ENCODE data around the gene USP2.
A peak's percentile ranks its signal among the peaks of the same experiment; 100 is the strongest.

Gene USP2, protein sequence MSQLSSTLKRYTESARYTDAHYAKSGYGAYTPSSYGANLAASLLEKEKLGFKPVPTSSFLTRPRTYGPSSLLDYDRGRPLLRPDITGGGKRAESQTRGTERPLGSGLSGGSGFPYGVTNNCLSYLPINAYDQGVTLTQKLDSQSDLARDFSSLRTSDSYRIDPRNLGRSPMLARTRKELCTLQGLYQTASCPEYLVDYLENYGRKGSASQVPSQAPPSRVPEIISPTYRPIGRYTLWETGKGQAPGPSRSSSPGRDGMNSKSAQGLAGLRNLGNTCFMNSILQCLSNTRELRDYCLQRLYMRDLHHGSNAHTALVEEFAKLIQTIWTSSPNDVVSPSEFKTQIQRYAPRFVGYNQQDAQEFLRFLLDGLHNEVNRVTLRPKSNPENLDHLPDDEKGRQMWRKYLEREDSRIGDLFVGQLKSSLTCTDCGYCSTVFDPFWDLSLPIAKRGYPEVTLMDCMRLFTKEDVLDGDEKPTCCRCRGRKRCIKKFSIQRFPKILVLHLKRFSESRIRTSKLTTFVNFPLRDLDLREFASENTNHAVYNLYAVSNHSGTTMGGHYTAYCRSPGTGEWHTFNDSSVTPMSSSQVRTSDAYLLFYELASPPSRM

DNA sequence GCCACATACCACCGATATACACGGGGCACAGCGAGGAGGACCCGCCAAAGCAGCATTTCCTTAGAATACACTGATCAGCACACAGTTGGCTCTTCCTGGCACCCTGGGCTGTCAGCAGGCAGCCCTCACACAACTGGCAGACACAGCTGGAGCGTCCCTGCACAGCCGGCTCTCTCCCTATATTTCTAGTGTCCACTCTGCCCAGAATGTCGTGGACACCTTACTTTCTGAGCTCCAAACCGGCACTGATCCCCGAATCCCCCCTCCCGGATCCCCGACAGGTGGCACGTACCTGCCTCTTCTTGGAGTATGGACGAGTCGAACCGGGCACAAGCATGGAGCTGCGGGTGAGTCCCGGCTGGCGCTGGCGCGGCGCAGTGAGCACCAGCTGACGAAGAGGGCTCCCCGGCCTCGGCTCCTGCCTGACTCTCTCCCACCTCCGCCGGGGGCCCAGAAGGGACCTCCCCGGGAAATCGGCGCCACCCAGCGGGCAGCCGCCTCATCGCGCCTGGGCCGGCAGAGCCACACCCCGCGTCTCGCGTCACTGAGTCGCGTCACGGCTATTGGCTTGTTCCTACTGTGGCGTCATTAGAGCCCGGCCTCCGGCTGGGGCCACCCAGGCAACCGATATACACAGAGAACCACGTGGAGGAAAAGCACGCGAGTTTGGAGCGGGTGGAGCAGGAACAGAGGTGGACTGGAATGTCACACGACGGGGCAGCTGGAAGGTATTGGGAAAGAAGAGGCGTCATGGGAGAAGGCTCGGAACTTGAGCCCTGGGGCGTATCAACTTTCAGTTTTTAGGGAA lies at the start of gene USP2:
USP2 (minus strand) TSS at position 510 of the 808 bp plus-strand sequence. CDS start 8,210 bp downstream, outside the sequence.
- DNase-seq (ENCODE audit: low read depth), result peak; percentile 72
- peak within 1 kb of the TSS; percentile 57 for H3K4me3 ChIP-seq (ENCODE audit: low read depth, low read length)

DNA sequence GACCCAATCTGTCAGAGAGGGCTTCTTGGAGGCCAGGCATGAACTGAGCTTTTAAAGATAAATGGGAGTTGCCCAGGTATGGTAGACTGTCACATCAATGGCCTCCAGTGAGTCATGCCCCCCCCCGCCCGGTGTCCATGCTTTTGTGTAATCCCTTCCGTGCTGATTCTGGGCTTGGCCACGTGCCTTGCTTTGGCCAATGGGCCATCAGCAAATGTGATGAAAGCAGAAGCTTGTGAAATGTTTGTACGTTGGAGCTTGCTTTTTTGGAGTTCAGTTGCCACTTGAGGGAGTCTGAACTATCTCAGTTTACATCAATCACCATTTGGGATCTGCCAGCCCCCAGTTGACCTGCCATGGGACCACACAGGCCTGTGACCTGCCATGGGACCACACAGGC lies 45.8 kb upstream of the USP2 start:
- DNase-seq (ENCODE audit: low read depth), result no peak

DNA sequence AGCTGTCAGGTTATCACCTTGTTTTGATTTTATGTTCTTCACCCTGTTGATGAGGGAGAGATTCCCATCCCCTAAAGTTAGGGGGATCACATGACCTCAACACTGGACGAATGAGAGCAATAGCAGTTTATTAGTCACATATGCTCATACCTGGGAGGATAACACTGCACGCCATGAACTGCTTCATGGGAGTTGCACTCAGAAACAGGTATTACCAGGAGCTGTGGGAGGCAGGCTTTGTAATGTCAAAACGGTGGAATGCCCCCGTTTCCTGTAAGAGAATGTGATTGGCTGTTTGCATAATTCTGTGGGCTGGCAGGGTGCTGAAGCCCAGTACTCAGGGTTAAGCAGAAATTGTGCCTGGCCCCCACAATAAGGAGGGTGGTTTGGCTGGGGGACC lies 44.7 kb upstream of the USP2 start:
- no peak overlapping the region for H3K4me3 ChIP-seq (ENCODE audit: low read depth, low read length)
- no peak for DNase-seq (ENCODE audit: low read depth)

More for the DNA sequence above, 45.8 kb upstream of the USP2 start:
- H3K4me3 ChIP-seq (ENCODE audit: low read depth, low read length), result no peak overlapping the region

DNA sequence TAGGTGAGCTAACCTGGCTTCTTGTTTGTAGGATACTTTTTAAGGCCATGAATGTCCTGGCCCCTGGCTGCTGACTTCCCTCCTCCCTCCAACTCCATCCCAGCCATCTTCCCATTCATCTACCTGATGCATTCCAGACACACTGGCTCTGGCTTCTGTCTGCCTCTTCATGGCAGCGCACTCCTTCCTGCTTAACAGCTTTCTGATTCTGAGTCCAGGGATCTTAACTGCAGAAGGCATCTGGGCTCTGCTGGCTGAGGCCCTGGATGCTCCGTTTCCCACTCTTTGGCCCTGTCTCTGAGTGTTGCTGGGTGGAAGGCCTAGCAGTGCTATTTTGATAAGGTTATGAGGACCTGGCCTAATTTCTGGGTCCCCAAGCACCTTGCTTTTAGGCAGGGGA lies 43.3 kb upstream of the USP2 start:
- no peak overlapping the region for H3K4me3 ChIP-seq (ENCODE audit: low read depth, low read length)
- no peak for DNase-seq (ENCODE audit: low read depth)

DNA sequence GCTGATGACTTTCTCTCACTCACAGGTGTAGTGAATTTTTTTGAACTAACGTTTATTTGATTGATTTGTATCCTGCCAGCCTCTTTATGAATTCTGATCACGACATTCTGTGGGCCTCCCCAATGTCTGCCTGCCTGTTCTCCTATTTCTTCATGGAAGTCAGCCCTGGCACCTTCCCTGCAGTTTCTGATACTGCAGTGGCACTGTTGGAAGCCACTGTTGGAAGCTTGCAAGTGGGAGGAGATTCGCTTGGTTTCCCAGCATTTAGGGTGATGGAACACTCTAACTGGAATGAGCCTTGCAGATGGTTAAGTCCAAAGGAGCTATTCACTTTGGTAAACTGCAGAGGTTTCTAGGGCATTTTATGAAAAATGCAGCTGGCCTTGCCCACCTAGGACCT lies 42.8 kb upstream of the USP2 start:
- DNase-seq (ENCODE audit: low read depth), result no peak
- no peak overlapping the region for H3K4me3 ChIP-seq (ENCODE audit: low read depth, low read length)

DNA sequence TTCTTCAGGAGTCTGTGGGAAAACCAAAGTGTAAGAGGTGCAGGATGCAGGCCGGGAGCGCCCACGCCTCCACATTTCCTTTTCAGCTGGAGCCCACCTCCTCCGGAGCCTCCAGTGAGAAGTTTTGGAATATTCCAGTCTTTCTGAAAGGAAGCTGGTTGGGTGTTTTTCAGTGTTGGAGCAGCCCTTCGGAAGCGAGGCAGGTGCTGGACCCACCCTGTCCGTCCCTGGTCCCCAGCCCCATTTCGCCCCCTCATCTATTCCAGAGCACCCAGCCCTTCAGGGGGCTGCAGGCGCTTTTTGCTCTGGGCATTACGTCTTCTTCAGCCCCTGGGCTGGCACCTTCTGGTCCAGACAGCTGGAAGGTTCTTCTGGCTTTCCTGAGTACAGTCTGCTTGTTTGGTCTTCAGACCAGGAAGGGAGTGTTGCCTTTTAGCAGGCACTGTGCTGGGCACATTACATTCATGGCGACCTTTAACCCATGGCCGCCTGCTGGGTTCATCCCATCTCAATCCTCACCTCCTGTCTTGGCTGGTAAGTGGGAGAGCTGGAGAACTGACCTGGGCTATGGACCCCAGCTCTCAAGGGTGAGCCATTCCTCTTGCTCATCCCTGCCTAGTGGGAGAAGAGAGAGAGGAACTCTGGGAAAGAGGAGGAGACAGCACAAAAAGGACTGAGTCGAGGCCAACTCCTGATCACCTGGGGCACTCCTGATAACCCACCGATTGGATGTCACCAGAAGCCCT lies 42.2 kb upstream of the USP2 start:
- no peak for DNase-seq (ENCODE audit: low read depth)
- peak overlapping the region; percentile 64 for H3K4me3 ChIP-seq (ENCODE audit: low read depth, low read length)

DNA sequence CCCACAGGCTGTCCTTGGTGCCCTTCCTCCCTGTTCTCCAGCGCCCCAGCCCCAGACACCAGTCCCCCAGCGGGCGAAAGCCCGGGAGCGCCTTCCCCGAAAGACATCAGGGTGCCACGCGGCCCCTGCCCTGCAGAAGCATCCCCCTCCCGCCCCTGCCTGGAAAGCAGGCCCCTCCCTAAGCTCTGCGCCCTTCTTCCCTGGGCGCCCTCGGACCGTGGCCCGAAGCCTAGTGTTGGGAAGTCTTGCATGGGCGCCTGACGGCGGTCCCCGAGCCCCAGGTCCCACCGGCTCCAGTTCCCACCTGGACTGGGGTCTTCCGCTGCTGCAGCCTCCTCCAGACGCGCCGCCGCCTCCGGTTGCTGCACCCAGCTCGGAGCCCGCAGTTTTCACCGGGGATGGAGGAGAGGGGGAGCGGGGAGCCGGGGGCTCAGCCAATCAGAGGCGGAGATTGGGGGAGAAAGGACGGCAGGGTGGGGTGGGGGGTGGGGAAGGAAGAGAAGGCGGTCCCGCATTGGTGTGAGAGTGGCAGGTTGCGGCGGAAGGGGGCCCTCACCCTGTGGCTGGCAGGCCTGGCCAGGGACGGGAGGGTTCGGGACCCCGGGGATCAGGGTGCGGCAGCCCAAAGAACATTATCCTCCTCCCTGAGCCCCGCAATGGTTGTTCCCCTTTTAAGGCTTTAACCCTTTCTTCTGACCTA lies 41.5 kb upstream of the USP2 start, which contains the start of gene THY1:
THY1 (minus strand) TSS at position 364 of the 700 bp plus-strand sequence. CDS start 2,267 bp downstream, outside the sequence.
- no peak for DNase-seq (ENCODE audit: low read depth)
- peak within 1 kb of the TSS; percentile 64 for H3K4me3 ChIP-seq (ENCODE audit: low read depth, low read length)

DNA sequence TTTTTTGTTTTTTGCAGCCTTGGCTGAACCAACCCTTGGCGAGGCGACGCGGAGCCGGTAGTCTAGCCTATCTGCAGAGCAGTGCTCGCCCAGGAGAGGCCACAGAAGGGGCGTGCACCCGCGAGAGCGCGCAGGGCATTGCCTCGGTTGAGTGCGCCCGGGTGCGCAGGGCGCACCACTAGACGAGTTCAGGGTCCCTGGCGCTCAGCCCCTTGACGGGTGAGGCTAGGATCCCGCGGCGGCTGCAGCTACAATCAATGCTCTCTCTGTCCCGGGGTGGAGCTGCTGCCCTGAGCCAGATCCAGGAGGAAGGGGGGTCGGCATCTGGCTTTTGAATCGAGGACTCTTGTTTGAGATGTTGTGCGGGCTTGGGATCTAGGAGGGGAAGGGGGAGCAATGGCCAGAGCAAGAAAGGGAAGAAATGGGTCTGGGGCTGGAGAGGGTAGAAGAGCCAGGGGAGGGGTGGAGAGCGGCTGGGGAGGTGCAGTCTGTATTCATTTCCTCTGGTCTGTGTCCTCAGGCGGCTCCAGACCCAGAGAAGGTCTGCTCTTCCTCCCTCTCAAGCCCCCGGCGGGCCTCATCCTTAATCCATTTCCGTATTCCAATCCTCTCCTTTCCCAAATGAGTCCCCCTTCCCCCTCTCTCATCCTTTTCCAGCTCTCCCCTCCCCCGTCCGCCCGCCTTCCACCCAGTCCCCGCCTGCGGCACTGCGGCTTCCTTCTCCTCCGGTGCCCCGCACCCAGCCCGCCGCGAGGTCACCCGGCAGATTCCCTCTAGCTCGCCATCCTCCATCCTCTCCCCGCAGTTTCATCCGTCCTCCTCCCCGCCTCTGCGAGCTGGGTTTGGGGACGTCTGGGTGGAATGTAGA lies 40.7 kb upstream of the USP2 start:
- DNase-seq (ENCODE audit: low read depth), result no peak
- peak overlapping the region; percentile 64 for H3K4me3 ChIP-seq (ENCODE audit: low read depth, low read length)

DNA sequence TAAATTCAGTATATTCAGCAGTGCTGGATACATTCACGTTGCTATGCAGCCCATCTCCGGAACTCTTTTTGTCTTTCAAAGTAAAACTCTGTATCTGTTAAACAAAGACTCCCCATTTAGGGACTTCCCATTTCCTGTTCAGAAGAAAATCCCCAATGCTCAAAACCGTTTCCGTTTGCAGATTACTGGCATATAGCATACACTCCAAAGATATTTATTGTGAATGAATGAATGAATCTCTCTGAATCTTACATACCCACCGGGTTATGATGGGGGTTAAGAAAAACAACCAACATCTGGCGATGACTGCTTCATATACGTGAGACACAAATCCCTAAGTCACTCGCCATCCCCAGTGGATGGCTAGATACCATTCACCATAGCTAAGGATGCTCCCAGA lies 39.9 kb upstream of the USP2 start:
- H3K4me3 ChIP-seq (ENCODE audit: low read depth, low read length), result peak overlapping the region; percentile 64
- DNase-seq (ENCODE audit: low read depth), result no peak

DNA sequence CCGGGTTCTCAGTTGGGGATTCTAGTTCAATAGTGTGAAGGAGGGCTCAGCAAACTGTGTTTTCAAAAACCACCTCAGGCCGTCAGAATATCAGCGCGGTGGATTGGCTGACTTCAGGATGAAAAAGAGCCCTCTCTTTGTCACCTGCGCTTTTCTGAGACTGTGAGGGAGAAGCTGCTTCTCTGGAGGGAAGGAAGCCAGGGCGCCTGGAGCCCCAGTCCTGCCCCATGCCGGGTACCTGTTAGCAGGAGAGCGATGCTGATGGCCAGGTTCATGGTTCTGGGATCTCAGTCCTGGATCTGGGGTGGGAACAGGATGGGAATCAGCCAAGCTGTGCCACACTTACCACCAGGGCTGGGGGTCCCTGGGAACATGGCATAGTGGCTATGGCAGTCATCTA lies 39.1 kb upstream of the USP2 start:
- no peak for DNase-seq (ENCODE audit: low read depth)

DNA sequence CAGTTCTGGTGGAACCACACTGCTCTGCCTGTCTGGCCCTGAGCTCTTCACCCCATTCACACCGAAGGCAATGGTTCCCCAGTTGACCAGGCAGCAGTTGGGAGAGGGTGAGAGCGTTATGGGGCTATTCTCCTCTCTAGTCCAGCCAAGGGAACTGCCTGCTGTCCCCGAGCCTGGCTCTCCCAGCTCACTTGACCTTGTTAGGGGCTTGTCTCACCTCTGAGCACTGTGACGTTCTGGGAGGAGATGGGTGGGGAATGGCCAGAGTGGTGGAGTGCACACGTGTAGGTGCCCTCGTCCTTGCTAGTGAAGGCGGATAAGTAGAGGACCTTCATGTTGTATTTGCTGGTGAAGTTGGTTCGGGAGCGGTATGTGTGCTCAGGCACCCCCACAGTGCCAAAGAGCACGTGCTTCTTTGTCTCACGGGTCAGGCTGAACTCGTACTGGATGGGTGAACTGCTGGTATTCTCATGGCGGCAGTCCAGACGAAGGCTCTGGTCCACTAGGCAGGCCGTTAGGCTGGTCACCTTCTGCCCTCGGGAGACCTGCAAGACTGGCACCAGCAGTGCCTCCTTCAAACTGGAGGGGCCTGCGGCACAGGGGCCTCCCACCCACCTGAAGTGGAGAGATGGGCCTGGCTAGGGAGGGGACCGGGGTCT lies 38.5 kb upstream of the USP2 start:
- no peak overlapping the region for H3K4me3 ChIP-seq (ENCODE audit: low read depth, low read length)
- no peak for DNase-seq (ENCODE audit: low read depth)

More for the DNA sequence above, 39.1 kb upstream of the USP2 start:
- H3K4me3 ChIP-seq (ENCODE audit: low read depth, low read length), result peak overlapping the region; percentile 64

DNA sequence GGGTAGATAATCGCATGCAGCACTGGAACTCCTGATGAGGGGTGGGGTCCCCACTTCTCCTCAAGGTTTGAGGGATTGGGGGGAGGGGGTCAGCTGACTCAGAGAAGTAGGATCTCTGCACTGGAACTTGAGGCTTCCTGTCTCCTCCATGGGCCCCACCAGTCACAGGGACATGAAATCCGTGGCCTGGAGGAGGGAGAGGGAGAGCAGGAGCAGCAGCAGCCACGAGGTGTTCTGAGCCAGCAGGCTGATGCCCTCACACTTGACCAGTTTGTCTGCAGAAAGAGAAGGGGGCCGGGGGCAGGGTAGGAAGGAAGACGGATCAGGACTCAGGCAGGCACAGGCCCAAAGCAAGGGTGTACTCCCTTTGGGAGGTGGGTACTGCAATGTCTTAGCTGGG lies 37.8 kb upstream of the USP2 start:
- no peak for DNase-seq (ENCODE audit: low read depth)
- H3K4me3 ChIP-seq (ENCODE audit: low read depth, low read length), result no peak overlapping the region

DNA sequence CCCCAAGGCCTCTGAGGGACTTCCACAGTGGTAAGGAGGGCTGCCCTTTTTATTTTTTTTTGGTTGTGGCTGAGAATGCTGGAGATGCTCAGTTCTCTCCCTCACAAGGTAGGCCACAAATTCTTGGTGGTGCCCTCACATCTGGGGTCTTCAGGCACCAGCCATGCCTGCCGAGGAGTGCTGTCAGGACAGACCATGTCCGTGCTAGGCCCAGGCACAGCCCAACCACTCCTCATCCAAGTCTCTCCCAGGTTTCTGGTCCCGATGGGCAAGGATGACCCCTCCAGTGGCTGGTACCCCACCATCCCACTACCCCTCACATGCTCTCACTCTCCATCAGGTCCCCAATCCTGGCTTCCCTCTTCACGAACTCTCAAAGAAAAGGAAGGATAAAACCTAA lies 37.3 kb upstream of the USP2 start:
- H3K4me3 ChIP-seq (ENCODE audit: low read depth, low read length), result no peak overlapping the region
- DNase-seq (ENCODE audit: low read depth), result no peak

DNA sequence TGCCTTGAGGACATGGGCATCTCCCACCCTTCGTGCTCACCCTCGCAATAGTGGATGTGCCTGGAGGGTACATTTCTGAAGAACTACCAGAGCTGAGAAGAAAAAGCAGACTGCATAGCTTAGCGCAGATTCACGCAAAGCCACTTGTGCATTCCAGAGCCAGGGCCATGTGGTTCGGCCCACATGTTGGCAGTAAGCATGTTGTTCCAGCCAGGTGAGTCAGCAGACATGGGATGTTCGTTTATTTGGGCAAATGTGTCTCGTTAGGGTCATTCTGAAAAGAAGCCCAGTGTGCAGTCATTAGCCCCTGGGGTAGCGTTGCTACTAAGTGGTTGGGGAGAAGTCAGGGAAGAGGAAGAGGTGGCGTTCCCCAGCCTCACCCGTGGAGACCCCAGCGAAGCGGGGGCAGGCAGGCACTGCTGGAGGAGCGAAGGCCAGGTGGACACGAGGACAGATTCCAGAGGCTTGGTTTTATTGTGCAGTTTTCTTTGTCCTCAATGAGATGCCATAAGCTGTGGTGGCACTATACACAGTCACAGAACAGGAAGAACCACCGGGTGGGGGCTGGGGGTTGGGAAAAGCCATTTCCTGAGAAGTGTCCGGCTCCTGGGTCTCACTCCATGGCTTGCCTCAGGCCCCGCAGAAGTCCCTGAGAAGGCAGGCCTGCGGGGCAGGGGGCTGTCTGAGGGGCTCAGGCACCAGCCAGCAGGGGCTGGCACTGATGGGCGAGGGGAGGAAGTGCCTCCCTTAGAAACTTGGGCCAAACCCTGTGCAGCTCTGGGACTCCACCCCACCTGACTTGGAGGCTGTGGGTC lies 36.4 kb upstream of the USP2 start:
- H3K4me3 ChIP-seq (ENCODE audit: low read depth, low read length), result no peak overlapping the region
- DNase-seq (ENCODE audit: low read depth), result peak; percentile 72

DNA sequence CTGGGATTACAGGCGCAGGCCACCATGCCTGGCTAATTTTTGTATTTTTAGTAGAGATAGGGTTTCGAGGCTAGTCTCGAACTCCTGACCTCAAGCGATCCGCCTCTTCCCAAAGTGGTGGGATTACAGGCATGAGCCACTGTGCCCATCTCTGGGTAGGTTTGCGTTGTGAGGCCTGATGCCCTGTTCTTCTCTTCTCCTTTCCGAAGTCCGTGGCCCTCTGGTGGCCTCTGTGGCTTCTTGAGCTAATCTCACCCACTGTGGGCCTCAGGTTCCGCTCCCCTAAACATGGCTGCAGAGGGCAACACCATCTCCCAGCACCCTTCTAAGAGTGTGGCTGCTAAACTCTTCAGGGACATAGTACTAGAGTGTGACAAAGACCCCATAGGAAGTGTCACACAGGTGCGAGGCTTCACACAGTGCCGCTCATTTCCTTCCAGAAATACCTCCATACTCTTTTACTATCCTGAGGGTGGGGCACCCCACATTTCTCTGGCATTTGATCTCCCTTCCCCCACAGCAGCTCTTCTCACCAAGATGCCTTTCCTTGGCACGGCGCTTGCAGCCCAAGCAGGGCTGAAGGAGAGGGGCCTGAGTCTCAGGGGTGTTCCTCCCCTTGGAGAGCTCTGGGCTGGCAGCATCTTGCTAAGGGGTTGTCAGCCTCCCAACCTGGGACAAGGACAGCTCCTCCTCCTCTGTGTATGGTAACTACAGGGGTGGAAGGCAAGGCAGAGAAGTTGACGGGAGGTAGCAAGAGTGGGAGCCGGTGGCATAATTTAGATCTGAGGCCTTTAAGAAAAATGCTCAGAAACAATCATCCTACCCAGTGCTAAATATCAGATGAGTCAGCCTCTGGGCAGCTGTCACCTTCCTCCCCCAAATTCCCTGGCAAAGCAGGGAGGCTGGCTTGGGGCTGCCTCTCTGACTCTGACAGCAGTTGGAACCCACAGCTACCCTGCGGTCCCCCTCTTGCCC lies 35.4 kb upstream of the USP2 start:
- no peak overlapping the region for H3K4me3 ChIP-seq (ENCODE audit: low read depth, low read length)
- DNase-seq (ENCODE audit: low read depth), result no peak

DNA sequence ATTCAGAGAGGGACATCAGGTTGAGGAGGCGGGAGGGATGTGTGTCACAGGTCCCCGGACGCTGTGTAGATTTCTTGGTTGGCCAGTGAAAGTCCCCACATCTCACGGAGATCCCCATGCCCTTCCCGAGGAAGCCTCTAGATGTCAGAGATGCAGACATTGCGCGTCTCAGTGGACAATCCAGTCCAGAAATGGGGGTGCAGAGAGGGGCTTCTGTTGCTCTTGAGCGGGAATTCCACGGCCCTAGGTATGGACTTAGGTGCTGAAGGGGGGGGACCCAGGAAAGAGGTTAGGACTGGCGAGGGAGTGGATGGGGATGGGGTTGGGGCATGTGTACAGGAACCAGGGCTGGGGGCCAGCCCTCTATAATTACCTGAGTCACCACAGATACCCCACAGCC lies 34.5 kb upstream of the USP2 start:
- DNase-seq (ENCODE audit: low read depth), result no peak
- no peak overlapping the region for H3K4me3 ChIP-seq (ENCODE audit: low read depth, low read length)

Data from skeletal muscle cell (primary cell).